ENCODE data around the gene PLEKHJ1. TPM values are rescaled to one million over a fixed set of nuclear protein-coding genes. Genes with fewer than 3 reads are reported as not detected.
"Not testable (repeated sequence)": the region's sequence is repeated elsewhere in the genome, so short reads cannot be mapped to it uniquely, and the experiment has no call there.

Gene PLEKHJ1
- total RNA-seq, 1 experiment from 2014 or later: 73.7 TPM

GRCh38 chr19:2282062-2282861, 46.1 kb upstream of the PLEKHJ1 start, which contains the start of gene PEAK3:
Gene PEAK3 (minus strand): TSS chr19:2282175. CDS start chr19:2280931, 1,244 bp downstream.
- H3K4me3 ChIP-seq (ENCODE audit: low read depth, low read length, poor library complexity, severe bottlenecking): no peak within 1 kb of the TSS
- H3K27me3 ChIP-seq (replicated peaks; ENCODE audit: insufficient read depth, low read depth, low read length, poor library complexity): no peaks in the 10 kb centered on the region
- intact Hi-C loops (cut with micrococcal nuclease; ENCODE audit: unreplicated experiment): no loop called here
- H3K9me3 ChIP-seq (ENCODE audit: low read depth, low read length, poor library complexity, severe bottlenecking): no peaks in the 10 kb centered on the region
- TF ChIP-seq CTCF (conservative IDR thresholded peaks at IDR 0.05; ENCODE audit: low read depth, low read length): no peak
- no peak for TF ChIP-seq EZH2 (IDR thresholded peaks at IDR 0.05; ENCODE audit: borderline replicate concordance, low read depth, low read length, poor library complexity, severe bottlenecking)
- no peaks in the 10 kb centered on the region for H3K4me1 ChIP-seq (ENCODE audit: insufficient read depth, low read length, poor library complexity, severe bottlenecking)
- no peak within 1 kb of the TSS for H3K27ac ChIP-seq (ENCODE audit: low read depth, low read length, poor library complexity, severe bottlenecking)
- ChIA-PET CTCF (no interaction called here), POLR2A (ENCODE audit: low non-redundant PET) (no interaction called here)
- no peak for DNase-seq (ENCODE audit: low spot score)
- BruUV-seq (replicated peaks): no TSS peak
- no peaks in the 10 kb centered on the region for H3K36me3 ChIP-seq (ENCODE audit: insufficient read depth, low read length, poor library complexity, severe bottlenecking)

- H3K27ac ChIP-seq (ENCODE audit: low read depth, low read length, poor library complexity, severe bottlenecking); H3K27me3 ChIP-seq (replicated peaks; ENCODE audit: insufficient read depth, low read depth, low read length, poor library complexity); BruUV-seq (replicated peaks); intact Hi-C loops (cut with micrococcal nuclease; ENCODE audit: unreplicated experiment); DNase-seq (ENCODE audit: low spot score); H3K9me3 ChIP-seq (ENCODE audit: low read depth, low read length, poor library complexity, severe bottlenecking); H3K4me1 ChIP-seq (ENCODE audit: insufficient read depth, low read length, poor library complexity, severe bottlenecking); CTCF ChIA-PET; H3K36me3 ChIP-seq (ENCODE audit: insufficient read depth, low read length, poor library complexity, severe bottlenecking); H3K4me3 ChIP-seq (ENCODE audit: low read depth, low read length, poor library complexity, severe bottlenecking): not testable (repeated sequence)
- POLR2A ChIA-PET (ENCODE audit: low non-redundant PET): interaction anchor here (0.6 kb wide), 1 partner anchor 25 kb away, joined by 6 read pairs; the partner anchor contains the start of gene JSRP1
Measured at GRCh38 chr19:2281265-2282061, 45.3 kb upstream of the PLEKHJ1 start.

GRCh38 chr19:2280633-2281264, 44.6 kb upstream of the PLEKHJ1 start:
- Histone ChIP-seq H3K27me3 (replicated peaks; ENCODE audit: insufficient read depth, low read depth, low read length, poor library complexity) (no peaks in the 10 kb centered on the region), H3K4me3 (ENCODE audit: low read depth, low read length, poor library complexity, severe bottlenecking) (no peak overlapping the region), H3K4me1 (ENCODE audit: insufficient read depth, low read length, poor library complexity, severe bottlenecking) (no peaks in the 10 kb centered on the region), H3K27ac (ENCODE audit: low read depth, low read length, poor library complexity, severe bottlenecking) (no peak overlapping the region), H3K36me3 (ENCODE audit: insufficient read depth, low read length, poor library complexity, severe bottlenecking) (peaks cover 4% of the 10 kb centered on the region), H3K9me3 (ENCODE audit: low read depth, low read length, poor library complexity, severe bottlenecking) (no peaks in the 10 kb centered on the region)
- DNase-seq (ENCODE audit: low spot score): no peak
- no TSS peak for BruUV-seq (replicated peaks)
- intact Hi-C loops (cut with micrococcal nuclease; ENCODE audit: unreplicated experiment): no loop called here
- CTCF ChIA-PET: no interaction called here
- no peak for TF ChIP-seq CTCF (conservative IDR thresholded peaks at IDR 0.05; ENCODE audit: low read depth, low read length)
- no peak for TF ChIP-seq EZH2 (IDR thresholded peaks at IDR 0.05; ENCODE audit: borderline replicate concordance, low read depth, low read length, poor library complexity, severe bottlenecking)
- POLR2A ChIA-PET (ENCODE audit: low non-redundant PET): interaction anchor here (0.6 kb wide), 1 partner anchor 25 kb away, joined by 6 read pairs; the partner anchor contains the start of gene JSRP1
